Retinal pigment epithelial cell (primary cell): ENCODE measurements around the gene EPHA3.

Experiments
- DNase-seq: peaks from one replicate; pipeline ENCODE4 v3.0.0-alpha.2; 2010; ENCODE audit warnings: low read depth
- H3K4me3 ChIP-seq: 2 replicates; pipeline ENCODE4 v1.5.1; 2011; ENCODE audit warnings: mild to moderate bottlenecking, low read length, control low read depth, moderate library complexity
- CTCF ChIP-seq: conservative IDR thresholded peaks from 2 replicates; pipeline ENCODE4 v1.5.1; 2011; ENCODE audit warnings: low read depth, low read length, control low read depth, inconsistent platforms

Gene EPHA3

GRCh38 chr3:89238846-89239245, 131.4 kb downstream of the EPHA3 start:
- no peak for TF ChIP-seq CTCF
- peak; percentile 60 for DNase-seq
- no peak overlapping the region for H3K4me3 ChIP-seq

- DNase-seq, result no peak
- TF ChIP-seq CTCF, result no peak
- H3K4me3 ChIP-seq, result no peak overlapping the region
These were observed 132.4 kb downstream of the EPHA3 start for GRCh38 chr3:89239774-89240173.

- no peak overlapping the region for H3K4me3 ChIP-seq
- DNase-seq, result no peak
- no peak for TF ChIP-seq CTCF
These were observed 138.2 kb downstream of the EPHA3 start for GRCh38 chr3:89245612-89246011.

- no peak for DNase-seq
- no peak overlapping the region for H3K4me3 ChIP-seq
- peak; percentile 10 for TF ChIP-seq CTCF
These were observed 138.9 kb downstream of the EPHA3 start for GRCh38 chr3:89246326-89246725.

- TF ChIP-seq CTCF, result no peak
- H3K4me3 ChIP-seq, result no peak overlapping the region
- DNase-seq, result peak; percentile 73
These were observed 143.3 kb downstream of the EPHA3 start for GRCh38 chr3:89250742-89251141.

- TF ChIP-seq CTCF, result no peak
- H3K4me3 ChIP-seq, result no peak overlapping the region
- DNase-seq, result no peak
These were observed 144.6 kb downstream of the EPHA3 start for GRCh38 chr3:89252016-89252415.

GRCh38 chr3:89252860-89253259, 145.4 kb downstream of the EPHA3 start:
- no peak for TF ChIP-seq CTCF
- H3K4me3 ChIP-seq, result no peak overlapping the region
- no peak for DNase-seq
